ENCODE results near the gene ZC2HC1C. TPM values are rescaled to one million over a fixed set of nuclear protein-coding genes. Genes with fewer than 3 reads are reported as not detected.

Gene ZC2HC1C
- total RNA-seq, 3 donors from 2014 or later = 4.0 to 4.8 (median 4.7) TPM

DNA sequence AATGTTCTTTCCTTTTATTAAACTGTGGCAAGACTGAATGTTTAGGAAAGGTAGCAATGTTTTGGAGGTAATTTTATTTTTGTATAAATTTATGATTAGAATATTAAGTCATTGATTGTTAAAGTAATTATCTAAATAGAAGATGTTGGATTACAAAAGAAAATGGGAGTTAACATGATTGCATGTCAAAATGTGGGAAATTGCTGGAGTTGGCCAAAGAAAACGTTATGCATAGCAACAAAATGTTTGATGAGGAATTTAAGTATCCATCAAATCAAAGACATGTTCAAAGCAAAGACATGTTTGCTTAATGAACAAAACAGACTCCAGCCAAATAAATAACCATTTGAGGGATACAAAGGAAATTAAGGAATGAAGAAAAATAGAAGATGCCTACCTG lies 15.0 kb upstream of the ZC2HC1C start:
- TF ChIP-seq, protein P1, sequence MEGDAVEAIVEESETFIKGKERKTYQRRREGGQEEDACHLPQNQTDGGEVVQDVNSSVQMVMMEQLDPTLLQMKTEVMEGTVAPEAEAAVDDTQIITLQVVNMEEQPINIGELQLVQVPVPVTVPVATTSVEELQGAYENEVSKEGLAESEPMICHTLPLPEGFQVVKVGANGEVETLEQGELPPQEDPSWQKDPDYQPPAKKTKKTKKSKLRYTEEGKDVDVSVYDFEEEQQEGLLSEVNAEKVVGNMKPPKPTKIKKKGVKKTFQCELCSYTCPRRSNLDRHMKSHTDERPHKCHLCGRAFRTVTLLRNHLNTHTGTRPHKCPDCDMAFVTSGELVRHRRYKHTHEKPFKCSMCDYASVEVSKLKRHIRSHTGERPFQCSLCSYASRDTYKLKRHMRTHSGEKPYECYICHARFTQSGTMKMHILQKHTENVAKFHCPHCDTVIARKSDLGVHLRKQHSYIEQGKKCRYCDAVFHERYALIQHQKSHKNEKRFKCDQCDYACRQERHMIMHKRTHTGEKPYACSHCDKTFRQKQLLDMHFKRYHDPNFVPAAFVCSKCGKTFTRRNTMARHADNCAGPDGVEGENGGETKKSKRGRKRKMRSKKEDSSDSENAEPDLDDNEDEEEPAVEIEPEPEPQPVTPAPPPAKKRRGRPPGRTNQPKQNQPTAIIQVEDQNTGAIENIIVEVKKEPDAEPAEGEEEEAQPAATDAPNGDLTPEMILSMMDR (IDR thresholded peaks at IDR 0.05) = no peak
- DNase-seq (no peak), ATAC-seq (no peak)
- intact Hi-C loops (cut with DNase I, micrococcal nuclease) = no loop called here
- H3K4me1 ChIP-seq (ENCODE audit: low read depth) = peaks cover 10% of the 10 kb centered on the region
- H3K36me3 ChIP-seq (ENCODE audit: low read depth) = no peaks in the 10 kb centered on the region
- H3K9me3 ChIP-seq = no peaks in the 10 kb centered on the region
- no peak overlapping the region for H3K4me3 ChIP-seq

- TF ChIP-seq, protein P1 (IDR thresholded peaks at IDR 0.05) = no peak
- Histone ChIP-seq H3K36me3 (ENCODE audit: low read depth) (no peaks in the 10 kb centered on the region), H3K9me3 (no peaks in the 10 kb centered on the region), H3K4me1 (ENCODE audit: low read depth) (peaks cover 14% of the 10 kb centered on the region), H3K4me3 (no peak overlapping the region)
- no peak for DNase-seq
- intact Hi-C loops (cut with DNase I, micrococcal nuclease) = no loop called here
- no peak for ATAC-seq
These were observed 9.8 kb upstream of the ZC2HC1C start for GRCh38 chr14:75059642-75060041.

GRCh38 chr14:75060420-75060819 lies 9.0 kb upstream of the ZC2HC1C start:
- H3K36me3 ChIP-seq (ENCODE audit: low read depth) = no peaks in the 10 kb centered on the region
- intact Hi-C loops (cut with DNase I, micrococcal nuclease) = no loop called here
- H3K4me1 ChIP-seq (ENCODE audit: low read depth) = peaks cover 14% of the 10 kb centered on the region
- H3K4me3 ChIP-seq = no peak overlapping the region
- TF ChIP-seq, protein P1 (IDR thresholded peaks at IDR 0.05) = no peak
- DNase-seq (no peak), ATAC-seq (no peak)
- H3K9me3 ChIP-seq = no peaks in the 10 kb centered on the region

DNA sequence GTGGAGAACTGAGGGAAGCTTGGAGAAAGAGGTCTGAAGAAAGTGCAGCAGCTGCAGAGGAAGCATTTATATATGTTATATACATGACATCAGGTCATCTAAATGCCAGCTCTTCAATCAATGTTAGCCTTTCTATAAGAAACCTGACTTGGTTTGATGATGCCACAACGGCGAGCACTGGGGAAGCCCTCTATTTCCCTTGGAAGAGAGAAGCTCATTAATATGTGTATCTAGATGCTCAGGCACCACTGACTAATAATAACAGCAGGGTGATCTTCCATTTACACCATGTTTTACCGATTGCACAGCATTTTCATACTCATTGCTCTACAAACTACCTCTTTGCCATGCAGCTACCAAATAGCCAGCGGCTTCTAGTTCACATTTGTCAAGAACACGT lies 6.4 kb upstream of the ZC2HC1C start:
- TF ChIP-seq, protein P1 (IDR thresholded peaks at IDR 0.05) = no peak
- H3K9me3 ChIP-seq = no peaks in the 10 kb centered on the region
- H3K4me1 ChIP-seq (ENCODE audit: low read depth) = peaks cover 15% of the 10 kb centered on the region
- H3K36me3 ChIP-seq (ENCODE audit: low read depth) = no peaks in the 10 kb centered on the region
- intact Hi-C loops (cut with DNase I, micrococcal nuclease) = no loop called here
- H3K4me3 ChIP-seq = no peak overlapping the region
- no peak for ATAC-seq
- no peak for DNase-seq

DNA sequence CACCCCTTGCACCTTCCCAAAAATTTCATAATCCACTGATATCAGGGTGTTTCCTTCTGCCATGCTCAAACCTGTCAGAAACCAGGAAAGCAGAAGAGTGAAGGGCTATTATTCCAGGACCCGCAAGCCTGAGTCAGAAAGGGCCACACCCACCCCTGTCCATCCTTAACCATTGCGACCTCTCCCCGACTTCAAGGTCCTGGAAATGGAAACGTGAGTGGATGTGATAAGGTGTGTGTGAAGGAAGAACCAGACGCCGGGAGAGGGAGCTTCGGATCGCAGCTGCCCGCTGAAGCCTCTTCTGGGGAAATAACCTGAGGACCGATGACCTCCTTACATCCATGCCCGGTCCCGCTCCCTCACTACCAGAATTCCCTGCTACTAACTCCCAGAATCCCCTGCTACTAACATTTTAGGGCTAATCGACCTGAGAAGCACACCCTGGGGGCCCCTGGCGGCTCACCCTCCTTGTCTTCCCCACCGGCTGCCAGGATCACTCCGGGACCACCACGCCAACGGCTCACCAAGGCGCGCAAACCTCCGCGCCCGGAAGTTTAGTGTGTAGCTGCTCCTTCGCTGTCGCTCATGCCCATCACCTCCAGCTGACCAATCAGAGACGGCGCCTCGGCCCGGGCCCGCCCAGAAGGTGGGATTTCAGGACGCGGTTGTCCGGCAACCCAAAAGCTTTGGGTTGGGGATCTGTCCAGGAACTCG lies 5.8 kb upstream of the ZC2HC1C start, which contains the start of gene ACYP1:
TSS of gene ACYP1 (minus strand) at position 534 of the 714 bp plus-strand sequence. CDS start at position 63, 471 bp downstream.
- peak; percentile 95 to 98 (median 96) for DNase-seq
- H3K4me1 ChIP-seq (ENCODE audit: low read depth) = peaks cover 21% of the 10 kb centered on the region
- no peaks in the 10 kb centered on the region for H3K36me3 ChIP-seq (ENCODE audit: low read depth)
- ATAC-seq = peak; percentile 98
- TF ChIP-seq, protein P1 (IDR thresholded peaks at IDR 0.05) = no peak
- peak within 1 kb of the TSS; percentile 78 for H3K4me3 ChIP-seq
- intact Hi-C loops (cut with DNase I, micrococcal nuclease) = no loop called here
- no peaks in the 10 kb centered on the region for H3K9me3 ChIP-seq

All from mucosa of descending colon (tissue), 3 donors.